A204.1 (cell line): ENCODE measurements around the gene ING2.

Experiments
- FAIRE-seq: peaks from 2 replicates; lab custom pipeline; 2012; peaks lifted over from hg19 to GRCh38; lab: Jason Lieb, UNC

Gene ING2

DNA sequence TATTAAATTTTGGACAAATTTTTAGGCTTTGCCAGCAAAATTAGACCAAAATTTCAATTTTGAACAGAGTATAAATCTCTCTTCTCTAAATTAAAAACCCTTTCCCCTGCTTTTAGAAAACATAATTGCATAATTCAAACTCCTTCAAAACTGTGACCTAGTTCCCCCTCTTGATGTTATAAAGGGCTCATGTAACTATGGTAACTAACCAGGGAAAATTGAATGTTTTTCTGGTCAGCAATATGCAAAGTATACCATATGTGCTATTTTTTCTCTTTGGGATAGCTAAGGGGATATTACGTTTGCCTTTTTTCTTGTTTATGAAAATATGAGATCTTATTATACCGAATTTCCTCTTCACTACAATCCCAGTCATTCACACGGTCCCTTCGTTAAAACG is 5.1 kb upstream of the ING2 start:
- no peak for FAIRE-seq

DNA sequence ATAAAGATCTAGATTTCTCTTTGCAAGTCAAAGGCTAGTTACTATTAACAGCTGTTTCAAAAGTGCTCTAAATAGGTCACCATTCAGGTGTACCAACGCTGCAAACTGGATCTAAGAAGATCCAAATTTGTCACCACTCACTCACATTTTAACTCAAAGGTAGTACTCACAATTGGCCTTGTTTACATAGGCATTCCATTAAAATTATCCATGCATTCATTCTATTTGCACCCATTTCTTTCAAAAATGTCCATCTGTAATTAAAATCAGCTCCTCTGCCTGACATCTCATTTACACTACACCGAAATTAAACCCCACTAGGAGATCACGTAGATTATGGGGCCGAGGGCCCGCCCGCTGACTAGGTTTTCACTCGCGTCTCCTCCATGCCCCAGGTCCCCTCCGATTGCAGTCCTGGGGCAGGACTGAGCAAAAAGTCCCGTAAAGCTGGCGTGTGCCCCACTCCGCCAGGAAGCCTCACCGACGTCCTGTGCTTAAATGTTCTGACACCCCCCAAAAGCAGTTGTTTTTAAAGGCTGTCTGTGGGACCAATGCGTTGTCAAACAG is 1.3 kb upstream of the ING2 start:
- no peak for FAIRE-seq

DNA sequence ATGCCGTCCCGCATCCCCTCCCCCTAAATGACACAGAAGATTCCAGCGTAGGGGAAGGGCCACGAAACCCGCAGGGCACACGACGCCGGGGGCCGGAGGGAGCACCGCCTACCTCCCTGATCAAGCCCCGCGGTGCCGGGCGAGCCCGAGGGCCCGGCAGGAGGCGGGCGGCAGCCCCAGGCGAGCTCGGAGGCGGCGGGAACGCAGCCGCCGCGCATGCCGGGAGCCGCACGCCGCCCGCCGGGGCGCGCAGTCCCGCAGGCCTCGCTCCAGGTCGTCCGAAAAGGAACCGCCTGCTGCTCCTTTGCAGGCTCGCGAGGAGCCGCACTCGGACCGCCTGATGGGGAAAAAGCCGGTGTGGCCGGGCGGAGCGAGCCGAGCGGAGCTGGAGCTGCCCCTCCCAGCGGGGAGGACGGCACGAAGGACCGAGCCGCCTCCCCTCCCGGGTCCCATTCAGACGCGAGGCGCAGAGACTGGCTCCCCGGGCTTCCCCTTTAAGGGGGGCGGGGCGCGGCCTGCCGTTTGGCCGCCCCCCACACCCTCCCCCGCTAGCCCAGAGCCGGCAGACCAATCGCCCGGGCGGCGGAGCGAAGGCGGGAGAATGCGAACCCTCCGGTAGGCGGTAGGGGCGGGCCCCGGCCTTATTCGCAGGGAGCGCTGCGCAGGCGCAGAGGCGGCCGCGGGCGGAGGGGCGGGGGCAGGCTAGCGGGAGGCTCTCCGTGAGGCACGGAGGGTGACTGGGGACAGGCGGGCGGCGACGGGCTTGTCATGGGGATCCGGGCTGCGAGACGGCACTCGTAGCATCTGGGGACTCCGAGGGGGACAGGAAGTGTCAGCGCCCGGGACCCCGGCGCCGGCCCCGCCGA is 561 bp upstream of the ING2 start:
- peak; percentile 84 for FAIRE-seq

DNA sequence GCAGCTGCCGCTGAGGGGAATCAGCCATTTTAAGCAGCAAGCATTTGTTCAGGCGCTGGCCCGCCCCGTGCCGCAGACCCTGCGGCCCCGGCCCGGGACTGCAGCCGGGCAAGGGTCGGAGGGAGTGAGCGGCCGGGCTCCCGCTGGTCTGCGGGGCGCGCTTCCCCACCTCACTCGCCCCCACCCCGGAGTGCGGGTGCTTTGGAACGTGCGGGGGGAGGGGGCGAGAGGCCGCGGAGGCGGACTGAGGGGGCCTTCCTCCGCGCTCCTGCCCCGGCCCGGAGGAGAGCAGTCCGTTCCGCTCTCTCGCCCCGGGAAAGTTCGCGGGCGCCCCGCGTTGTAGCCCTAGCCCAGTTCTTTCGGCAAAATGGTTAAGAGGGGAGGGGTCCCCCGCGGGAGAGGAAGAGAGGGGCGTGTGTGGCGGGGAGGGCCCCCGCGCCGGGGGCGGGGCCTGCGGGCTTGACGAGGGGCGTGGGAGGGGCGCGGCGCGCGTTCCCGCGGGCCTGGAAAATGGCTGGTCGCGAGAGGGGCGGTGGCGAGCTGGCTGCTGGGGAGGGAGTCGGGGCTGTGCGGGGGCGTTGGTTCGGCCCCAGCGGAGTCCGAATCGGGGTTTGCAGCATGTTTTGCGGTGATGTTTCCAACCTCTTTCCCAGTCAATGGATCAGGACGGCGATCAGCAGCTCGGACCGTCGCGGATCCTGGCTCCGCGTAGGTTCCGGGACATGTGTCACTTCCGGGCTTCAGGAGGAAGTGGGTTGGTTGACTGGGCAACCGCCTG is 942 bp downstream of the ING2 start:
- no peak for FAIRE-seq

DNA sequence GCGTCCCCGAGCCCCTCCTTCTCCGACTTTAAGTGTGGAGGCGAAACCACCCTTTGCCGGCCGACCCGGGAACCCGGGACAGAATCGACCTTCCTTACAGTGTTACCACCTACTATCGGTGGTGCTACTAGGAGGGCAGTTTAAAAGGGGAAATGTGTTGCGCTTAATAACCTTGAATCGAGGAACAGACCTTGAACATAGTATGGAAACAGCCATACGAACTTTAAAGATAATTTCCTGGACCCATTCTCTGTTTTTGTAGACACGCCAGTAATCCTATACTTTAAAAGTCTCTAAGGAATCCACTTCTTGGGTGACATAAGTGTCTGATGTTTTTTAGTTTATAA is 1.5 kb downstream of the ING2 start:
- no peak for FAIRE-seq

DNA sequence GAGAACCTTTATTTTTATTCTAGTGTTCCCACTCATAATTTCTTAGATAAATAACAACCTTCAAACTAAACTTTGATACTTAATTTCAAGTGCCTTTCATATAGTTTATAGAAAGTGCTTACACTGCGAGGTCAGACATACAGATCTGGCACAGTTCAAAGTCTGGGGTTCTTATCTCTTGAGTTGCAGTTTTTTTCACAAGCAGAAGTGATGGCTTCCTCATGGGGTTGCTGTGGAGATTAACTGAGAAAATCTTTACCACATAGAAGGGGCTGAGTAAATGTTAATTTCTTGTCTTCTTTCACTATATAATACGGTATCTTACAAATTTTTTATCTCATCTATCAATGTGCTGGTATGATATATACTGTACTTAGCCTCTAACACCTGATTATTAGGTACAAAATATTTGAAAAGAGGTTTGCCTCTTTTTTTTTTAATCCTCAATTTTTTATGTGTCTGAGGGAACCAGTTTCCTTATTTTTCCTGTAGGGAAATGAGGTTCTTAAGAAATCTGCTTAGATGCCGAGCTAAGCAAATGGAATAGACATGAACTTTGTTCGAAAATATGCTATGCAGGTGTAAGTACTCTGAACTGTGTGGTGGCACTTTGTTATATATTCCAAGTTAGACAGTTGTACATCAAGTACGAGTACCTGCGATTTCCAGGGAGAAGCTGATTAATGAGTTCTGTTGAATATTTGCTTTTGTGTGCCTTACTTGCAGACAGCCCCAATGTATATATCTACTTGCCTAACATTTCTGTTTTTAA is 3.3 kb downstream of the ING2 start:
- no peak for FAIRE-seq

DNA sequence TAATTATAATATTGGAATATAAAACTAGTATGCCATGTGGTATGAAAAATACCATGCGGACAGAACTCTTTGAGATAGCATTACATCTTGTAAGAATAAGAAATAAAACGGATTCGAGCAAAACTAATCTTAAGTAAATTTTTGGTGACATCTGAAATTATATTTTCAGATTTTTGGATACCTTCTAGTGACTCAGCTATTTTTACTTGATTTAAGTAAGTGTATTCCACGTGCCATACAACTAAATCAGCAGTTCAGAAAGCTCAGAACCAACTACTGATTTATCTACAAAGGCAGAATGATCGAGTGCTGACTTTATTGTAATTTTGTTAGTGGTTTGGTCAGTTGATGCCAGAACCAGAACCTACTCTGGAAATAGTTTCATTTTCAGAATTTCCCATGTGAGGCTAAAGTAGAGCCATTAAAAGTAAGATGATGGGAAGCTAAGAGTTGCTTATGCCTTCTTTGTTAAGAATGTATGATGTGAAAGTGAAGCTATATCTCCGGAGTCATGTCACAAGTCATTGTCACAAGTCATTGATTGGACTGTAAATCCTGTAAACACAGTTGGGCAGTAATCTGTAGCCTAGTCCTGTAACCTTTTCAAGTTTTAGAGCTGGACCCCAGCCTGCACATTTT is 4.0 kb downstream of the ING2 start:
- no peak for FAIRE-seq

DNA sequence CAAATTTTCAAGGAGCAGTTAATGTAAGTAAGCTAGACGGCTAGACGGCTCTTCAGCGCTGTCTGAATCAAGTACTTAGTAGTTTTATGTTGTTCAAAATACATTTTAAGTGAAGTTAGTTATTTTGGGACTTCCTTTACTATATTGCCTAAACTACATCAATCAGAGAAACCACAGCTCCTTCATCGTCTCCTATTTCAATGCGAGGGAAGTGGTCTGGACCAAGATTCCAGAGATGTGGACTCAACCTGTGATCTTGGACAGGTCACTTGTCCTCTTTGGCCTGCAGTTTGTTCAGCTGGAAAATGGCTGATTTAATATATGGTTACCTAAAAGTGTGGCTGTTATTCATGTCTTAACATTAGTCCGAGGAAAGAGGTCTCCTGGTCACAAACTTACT is 10.6 kb downstream of the ING2 start:
- no peak for FAIRE-seq

DNA sequence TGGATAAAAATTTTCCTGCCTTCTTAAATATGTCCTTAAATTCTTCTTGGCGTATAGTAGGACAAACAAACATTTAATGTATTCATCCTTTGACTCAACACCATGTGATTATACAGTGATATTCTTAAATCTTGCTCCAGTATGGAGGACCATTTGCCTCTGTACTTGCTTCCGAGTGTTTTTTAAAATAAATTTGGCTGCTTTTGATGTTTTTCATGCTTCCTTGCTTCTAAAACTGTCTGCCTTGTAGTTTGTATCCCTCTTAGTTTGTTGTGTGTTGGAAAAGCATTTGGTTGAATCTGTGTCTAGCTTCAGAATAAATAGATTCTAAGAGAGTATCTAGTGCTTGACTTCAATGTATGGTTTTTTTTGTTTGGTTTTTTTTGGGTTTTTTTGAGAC is 12.3 kb downstream of the ING2 start:
- no peak for FAIRE-seq

DNA sequence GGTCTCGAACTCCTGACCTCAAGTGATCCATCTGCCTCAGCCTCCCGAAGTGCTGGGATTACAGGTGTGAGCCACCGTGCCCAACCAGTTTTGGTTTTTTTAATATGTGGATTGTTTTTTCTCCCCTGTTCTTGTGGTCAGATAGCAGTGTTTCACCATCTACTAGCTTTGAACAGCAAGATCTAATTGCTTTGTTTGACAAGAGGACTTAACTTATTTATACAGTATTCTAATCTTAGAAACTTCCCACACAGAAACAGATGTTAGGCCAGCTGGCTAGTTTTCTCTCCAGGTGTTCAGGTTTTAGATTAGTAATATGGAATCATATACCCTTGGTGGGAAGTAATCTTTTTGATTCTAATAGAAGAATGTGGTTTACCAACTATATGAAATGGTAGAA is 12.9 kb downstream of the ING2 start:
- FAIRE-seq, result no peak

DNA sequence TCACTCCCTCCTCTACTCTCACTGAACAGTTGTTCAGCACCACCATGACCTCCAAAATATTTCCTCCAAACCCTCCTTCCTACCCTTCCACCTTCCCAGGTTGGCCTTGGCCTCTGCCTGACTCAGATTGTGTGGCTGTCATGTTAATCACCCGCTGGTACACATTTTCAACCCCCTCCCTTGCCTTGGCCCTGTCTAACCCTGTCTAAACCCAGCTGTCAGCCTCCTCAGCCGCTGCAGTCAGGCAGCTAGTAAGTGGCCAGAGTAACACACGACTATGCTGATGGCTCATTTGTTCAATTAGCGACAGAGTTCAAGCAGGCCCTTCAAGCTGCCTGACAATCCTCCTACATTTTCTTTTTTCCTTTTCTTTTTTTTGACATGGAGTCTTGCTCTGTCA is 18.0 kb downstream of the ING2 start:
- FAIRE-seq, result no peak

DNA sequence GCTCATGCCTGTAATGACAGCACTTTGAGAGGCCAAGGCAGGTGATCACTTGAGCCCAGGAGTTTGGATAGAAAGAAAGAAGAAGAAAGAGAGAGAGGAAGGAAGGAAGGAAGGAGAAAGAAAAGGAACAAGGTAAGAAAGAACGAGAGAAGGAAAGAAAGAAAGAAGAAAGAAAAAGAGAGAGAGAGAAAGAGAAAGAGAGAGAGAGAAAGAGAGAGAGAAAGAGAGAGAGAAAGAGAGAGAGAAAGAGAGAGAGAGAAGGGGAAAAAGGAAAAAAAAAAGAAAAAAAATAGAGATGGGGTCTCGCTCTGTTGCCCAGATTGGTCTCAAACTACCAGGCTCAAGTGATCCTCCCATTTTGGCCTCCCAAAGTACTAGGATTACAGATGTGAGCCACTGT is 22.5 kb downstream of the ING2 start:
- FAIRE-seq, result no peak

DNA sequence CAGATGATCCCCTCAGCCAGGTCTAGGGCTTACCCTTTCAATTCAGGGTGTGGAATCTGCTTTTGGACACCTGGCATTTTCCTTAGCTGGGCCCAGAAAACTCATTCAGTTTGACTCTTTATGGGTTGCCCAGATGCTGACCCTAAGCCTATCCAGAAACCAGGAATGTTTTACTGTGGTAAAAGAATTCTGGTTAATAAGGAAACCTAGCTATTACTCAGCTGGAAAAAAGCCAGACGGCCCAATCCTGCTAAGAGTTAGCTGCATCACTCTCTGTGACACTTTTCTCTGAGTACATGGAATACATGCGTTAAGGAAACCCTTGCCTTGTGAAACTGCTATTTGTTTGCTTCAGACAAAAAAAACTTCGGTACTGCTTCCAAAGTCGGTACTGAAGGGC is 28.0 kb downstream of the ING2 start:
- FAIRE-seq, result no peak

DNA sequence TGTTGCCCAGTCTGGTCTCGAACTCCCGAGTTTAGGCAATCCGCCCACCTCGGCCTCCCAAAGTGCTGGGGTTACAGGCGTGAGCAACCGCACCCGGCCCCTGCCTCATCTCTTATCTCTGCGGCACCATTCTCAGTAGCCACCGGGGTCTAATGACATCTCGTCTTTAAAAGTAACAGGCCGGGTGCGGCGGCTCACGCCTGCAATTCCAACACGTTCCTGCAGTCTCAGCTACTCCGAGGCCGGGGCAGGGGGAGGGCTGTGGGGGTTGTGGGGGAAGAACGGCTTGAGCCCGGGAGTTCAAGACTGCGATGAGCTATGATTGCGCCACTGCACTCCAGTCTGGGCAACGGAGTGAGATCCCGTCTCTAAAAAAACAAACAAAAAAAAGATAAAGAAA is 28.8 kb downstream of the ING2 start:
- FAIRE-seq, result no peak

DNA sequence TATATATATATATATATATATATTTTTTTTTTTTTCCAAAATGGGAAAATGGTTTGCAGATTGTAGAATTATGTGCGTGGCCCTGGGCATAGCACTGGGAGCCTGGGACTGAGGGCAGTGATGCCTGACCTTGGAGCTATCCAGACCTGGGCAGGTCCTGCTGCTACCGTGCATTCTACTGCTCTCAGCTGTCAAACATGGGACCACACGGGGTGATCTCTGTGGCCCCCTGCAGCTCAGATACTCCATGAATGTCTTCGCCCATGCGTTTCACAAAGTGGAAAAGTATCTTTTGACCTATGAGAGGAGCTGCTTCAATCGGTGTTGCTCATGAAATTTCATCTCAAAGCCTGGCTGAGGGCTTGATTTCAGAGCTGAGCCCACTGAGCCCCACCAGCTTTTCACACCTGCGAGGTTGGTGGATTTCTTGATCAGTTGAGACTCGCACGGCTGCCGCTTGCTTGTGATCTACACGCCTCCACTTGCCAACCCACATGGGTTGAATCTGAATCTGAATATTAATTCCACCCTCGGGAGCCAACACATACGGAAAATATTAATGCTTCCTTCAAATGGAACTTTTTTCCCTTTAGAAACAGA is 35.7 kb downstream of the ING2 start:
- no peak for FAIRE-seq

DNA sequence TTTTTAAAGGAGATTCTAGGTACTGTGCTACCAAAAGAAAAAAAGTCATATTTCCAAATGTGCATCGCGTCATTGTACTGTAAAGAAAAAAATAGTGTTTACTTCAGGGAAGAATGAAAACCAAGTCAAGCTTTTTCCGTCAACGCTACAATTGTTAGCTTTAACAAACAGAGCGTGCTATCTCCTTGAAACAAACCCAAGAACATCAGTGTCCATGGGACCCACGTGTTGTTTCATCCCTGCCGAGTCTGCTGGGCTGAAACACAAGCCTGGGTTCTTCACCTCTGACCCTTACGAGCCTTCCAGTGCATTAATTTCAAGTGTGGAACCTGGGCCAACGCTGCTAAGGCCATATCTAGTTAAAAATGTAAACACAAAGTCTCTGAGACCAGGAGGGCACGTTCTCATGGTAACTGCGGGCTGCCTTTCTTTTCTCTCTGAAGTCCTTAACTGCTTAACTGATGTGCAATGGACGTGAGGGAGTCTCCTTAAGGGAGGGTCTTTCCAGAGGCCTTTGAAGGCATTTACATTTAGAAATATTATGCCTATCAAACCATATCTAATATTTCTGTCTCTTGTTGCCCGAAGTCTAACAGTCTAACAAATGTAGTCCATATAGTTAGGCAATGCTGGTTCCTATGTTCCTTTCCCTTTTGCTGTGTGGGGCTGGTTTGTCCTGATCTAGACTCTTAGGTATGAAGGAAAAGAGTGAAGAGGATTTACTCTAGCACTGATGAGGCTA is 36.3 kb downstream of the ING2 start:
- FAIRE-seq, result no peak

DNA sequence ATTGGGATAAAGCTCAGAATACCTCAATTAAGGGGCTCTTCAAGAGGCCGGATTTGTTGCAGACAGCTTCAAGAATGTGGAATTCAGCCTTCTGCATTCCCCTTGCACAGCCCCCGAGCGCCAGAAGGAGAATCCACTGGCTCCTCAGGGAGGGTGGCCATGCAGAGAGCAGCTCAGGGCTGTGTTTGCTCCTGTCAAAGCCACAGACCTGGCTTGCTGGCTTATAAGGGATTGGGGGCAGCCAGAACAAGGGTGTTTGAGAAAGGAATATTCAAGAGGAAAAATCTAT is 36.8 kb downstream of the ING2 start:
- no peak for FAIRE-seq

DNA sequence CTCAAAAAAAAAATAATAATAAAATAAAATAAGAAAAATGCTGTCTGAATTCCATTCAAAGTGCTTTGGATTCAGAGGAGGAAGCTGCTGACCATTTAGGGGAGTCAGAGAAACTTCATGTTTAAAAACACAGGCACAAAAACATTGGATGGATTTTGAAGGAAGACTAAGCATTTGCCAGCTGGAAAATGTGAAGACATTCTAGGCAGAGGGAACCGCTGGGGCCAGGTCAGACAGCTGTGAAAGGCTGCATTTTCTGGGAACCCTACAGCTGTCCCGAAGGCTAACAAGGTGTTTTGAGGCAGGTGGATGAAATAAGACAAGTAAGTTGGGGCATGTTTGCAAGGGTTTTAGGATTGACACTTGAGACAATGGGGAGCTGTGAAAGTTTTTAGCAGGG is 38.6 kb downstream of the ING2 start:
- no peak for FAIRE-seq

DNA sequence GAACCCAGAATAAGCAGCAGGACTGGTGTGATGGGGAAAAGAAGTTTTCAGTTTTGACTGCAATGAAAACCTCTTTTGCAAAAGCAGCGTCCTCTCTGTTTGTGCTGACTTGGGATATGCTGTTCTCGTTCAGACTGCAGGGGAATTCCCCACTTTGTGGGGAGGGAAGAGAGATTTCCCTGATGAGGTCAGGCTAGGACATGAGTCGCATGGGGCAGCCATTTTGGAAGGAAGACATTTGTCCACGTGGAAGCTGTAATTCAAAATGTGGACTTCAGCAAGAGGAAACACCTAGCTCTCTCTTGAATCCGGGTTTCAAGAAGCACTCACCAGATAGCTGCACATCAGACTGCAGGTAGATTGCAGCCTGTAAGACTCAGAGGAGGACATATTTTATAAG is 39.3 kb downstream of the ING2 start:
- FAIRE-seq, result no peak

DNA sequence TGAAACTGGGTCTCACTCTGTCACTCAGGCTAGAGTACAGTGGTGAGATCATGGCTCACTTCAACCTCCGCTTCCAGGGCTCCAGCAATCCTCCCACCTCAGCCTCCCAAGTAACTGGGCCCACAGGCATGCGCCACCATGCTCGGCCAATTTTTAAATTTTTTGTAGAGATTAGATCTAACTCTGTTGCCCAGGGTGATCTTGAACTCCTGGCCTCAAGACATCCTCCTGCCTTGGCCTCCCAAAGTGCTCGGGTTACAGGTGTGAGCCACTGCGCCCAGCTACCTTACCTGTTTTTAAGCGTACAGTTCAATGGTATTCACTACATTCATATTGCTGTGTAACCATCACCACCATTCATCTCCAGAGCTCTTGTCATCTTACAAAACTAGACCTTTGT is 41.5 kb downstream of the ING2 start:
- no peak for FAIRE-seq

DNA sequence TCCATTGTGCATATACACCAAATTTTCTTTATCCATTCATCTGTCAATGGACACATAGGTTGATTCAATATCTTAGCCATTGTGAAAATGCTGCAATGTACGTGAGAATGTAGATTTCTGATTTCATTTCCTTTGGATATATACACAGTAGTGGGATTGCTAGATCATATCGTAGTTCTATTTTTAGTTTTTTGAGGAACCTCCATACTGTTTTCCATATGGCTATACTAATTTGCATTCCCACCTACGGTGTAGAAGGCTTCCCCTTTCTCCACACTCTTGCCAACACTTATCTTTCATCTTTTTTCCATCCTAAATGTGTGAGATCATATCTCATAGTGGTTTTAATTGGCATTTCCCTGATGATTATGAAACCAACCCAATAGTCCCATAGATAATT is 43.4 kb downstream of the ING2 start:
- FAIRE-seq, result no peak
